ENCODE data around the gene PSMB2. TPM values are rescaled to one million over a fixed set of nuclear protein-coding genes. Genes with fewer than 3 reads are reported as not detected.

Gene PSMB2
- total RNA-seq, 1 experiment from 2014 or later, result 122 TPM

GRCh38 chr1:35619237-35620121 is 21.8 kb downstream of the PSMB2 start:
- ChIA-PET RAD21 (ENCODE audit: low non-redundant PET in 1 of 2, low total read pairs in 2 of 2, uncharacterized antibody in 2 of 2, unreplicated experiment in 2 of 2) (no interaction called here), POLR2A (no interaction called here), CTCF (no interaction called here)
- Histone ChIP-seq H3K4me2 (ENCODE audit: low read length) (no peak overlapping the region), H3K27me3 (ENCODE audit: insufficient read depth, low read length) (no peaks in the 10 kb centered on the region), H3K9me2 (ENCODE audit: insufficient read depth) (no peaks in the 10 kb centered on the region), H3K79me2 (ENCODE audit: insufficient read depth, low read length) (peaks cover 99% of the 10 kb centered on the region), H3K4me3 (replicated peaks in 1 of 2; ENCODE audit: low read depth in 1 of 2, low read length in 2 of 2) (no peak overlapping the region), H4K20me1 (ENCODE audit: insufficient read depth) (peaks cover 25% of the 10 kb centered on the region; the same call in 1 of the 2 replicates), H3K36me3 (ENCODE audit: control insufficient read depth in 1 of 2, insufficient read depth in 2 of 2, low read length in 2 of 2) (peaks cover 24 to 32% of the 10 kb centered on the region in 2 experiments; a peak in 3 of 4 replicates), H3K4me1 (ENCODE audit: control insufficient read depth in 1 of 2, insufficient read depth in 2 of 2, low read length in 2 of 2) (no peaks in the 10 kb centered on the region), H3K27ac (ENCODE audit: low read depth, low read length) (no peak overlapping the region), H3K9me3 (ENCODE audit: control insufficient read depth in 1 of 2, insufficient read depth in 1 of 2, low read depth in 1 of 2, low read length in 2 of 2) (no peaks in the 10 kb centered on the region), H2AFZ (ENCODE audit: low read depth, low read length, poor library complexity, severe bottlenecking) (no peak overlapping the region), H3K9ac (ENCODE audit: low read length) (no peak overlapping the region)
- ATAC-seq (no peak), DNase-seq (ENCODE audit: low read depth, low spot score) (no peak)
- TF ChIP-seq CEBPB (IDR thresholded peaks at IDR 0.05; ENCODE audit: low read depth), result no peak
- TF ChIP-seq TCF7L2 (IDR thresholded peaks at IDR 0.05; ENCODE audit: borderline replicate concordance, extremely low read depth, insufficient read depth, insufficient read length), result no peak
- no peak for TF ChIP-seq CTCF (IDR thresholded peaks at IDR 0.05 in 2 of 3, conservative IDR thresholded peaks at IDR 0.05 in 1 of 3; ENCODE audit: borderline replicate concordance in 1 of 3, insufficient read depth in 1 of 3, low read depth in 2 of 3, low read length in 2 of 3)
- TF ChIP-seq ZBTB33 (IDR thresholded peaks at IDR 0.05; ENCODE audit: extremely low read depth, insufficient replicate concordance, low read length), result no peak
- TF ChIP-seq JUND (IDR thresholded peaks at IDR 0.05), result no peak
- no peak for TF ChIP-seq SP1 (IDR thresholded peaks at IDR 0.05; ENCODE audit: low read depth)
- TF ChIP-seq REST (IDR thresholded peaks at IDR 0.05; ENCODE audit: low read depth), result no peak
- TF ChIP-seq SRF (IDR thresholded peaks at IDR 0.05; ENCODE audit: low read depth), result no peak
- no peak for TF ChIP-seq EZH2phosphoT487 (IDR thresholded peaks at IDR 0.05; ENCODE audit: borderline replicate concordance)
- TF ChIP-seq ATF3 (IDR thresholded peaks at IDR 0.05), result no peak
- TF ChIP-seq EGR1 (IDR thresholded peaks at IDR 0.05; ENCODE audit: low read depth), result no peak
- no peak for TF ChIP-seq EZH2 (IDR thresholded peaks at IDR 0.05)
- no peak for TF ChIP-seq ELF1 (IDR thresholded peaks at IDR 0.05; ENCODE audit: borderline replicate concordance, low read depth)
- TF ChIP-seq FOSL1 (IDR thresholded peaks at IDR 0.05; ENCODE audit: low read depth), result no peak
- TF ChIP-seq YY1 (IDR thresholded peaks at IDR 0.05; ENCODE audit: extremely low read depth, insufficient replicate concordance, low read depth, low read length), result no peak
- TF ChIP-seq POLR2AphosphoS5 (IDR thresholded peaks at IDR 0.05; ENCODE audit: low read depth, low read length), result no peak
- no peak for TF ChIP-seq POLR2A (IDR thresholded peaks at IDR 0.05; ENCODE audit: borderline replicate concordance, extremely low read depth, insufficient read depth, insufficient read length)
- intact Hi-C loops (cut with micrococcal nuclease), result no loop called here
- no TSS peak for BruUV-seq (replicated peaks)

Measured in HCT116 (cell line).